Measurements from ENCODE around the gene OR13J1.

The OR13J1 gene

DNA sequence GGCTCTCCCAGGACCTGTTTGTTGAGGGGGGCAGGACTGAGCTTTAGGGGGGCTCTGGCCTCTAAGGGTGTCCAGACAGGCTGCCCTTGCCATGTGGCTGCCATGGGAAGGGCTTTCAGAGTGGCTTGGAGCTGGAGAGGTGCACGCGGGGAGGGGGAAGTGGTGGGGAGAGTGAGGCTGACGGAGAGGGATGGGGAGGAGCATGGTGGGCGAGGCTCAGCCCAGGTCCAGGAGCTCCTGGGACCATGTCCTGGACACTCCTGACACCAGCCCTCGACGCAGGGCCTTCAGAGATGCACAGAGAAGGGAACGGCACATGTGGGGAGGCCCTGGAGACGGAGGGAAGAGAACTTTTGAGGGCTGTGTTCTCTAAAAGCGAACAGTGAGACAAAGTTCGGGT, 41.5 kb upstream of the OR13J1 start:
- TF ChIP-seq CTCF (IDR thresholded peaks at IDR 0.05), result no peak

DNA sequence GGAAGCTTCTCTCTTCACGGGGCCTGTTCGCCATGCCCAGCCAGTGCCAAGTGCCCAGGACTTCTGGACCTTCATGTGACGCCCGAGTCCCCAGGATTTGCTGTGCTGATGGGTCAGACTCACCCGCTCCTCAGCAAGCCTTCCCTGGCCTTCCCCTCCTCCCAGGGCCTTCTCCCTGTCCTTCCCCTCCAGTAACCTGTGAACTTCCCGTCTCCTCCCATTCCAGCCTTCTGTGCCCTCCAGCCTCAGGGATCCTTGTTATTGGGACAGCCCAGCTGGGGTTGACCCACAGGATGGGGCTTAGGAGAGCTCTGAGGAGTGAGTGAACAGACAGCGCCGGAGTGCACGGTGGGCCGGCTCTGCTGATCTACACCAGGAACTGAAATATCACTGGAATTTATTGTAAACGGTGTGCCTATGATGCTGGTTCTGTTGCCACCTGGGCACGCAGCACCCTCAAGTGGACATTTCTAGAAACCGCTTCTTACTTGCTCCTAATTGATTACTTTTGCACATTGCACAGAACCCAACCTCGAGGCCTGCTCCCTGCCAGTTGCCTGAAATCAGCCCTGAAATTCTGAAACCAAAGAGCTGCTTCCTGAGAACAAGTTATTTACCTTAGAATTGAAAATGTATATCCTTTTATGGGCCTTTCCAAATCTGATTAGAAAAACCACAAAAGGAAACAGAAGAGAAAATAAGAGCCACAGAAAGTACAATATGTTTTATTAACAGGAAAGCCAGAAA, 40.6 kb upstream of the OR13J1 start:
- peak; percentile 59 for TF ChIP-seq CTCF (IDR thresholded peaks at IDR 0.05)

DNA sequence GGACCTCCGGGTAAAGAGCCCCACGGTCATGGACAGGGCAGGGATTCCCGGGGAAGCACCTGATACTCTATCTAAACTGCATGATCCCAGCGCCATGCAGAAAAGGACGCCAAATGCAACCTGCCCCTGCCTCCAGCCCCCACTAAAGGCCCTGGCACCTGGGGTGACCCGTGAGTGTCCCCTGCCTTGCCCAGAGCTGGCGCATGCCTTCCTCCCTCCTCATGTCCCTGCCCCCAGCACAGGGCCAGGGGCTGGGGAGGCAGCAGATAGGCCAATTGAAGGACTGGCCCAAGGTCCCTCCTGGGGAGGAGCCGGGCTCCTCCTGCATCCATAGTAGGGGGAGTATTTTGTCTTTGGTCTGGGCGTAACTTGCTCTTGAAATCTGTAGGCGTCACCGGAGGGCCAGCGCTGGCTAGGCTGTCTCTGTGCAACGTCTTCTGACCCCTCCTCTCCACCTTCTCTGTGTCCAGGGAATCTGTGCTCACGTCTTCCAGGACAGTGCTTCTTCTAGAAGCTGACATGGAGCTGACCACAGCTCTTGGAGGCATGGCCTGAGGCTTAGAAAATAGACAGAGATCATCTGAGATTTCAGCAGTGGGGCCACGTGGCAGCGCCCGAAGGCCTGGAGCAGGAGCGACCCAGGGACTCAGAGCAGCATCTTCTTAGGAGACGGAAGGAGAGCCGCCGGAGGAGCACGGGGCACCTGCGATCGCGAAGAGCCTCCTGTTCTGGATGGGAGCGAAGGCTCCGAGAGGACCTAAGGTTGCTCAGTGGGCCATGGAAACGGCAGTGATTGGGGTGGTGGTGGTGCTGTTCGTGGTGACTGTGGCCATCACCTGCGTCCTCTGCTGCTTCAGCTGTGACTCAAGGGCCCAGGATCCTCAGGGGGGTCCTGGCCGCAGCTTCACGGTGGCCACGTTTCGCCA, 39.7 kb upstream of the OR13J1 start:
- TF ChIP-seq CTCF (IDR thresholded peaks at IDR 0.05), result no peak

- TF ChIP-seq CTCF (IDR thresholded peaks at IDR 0.05), result no peak
Measured at GRCh38 chr9:35909274-35909673, 39.1 kb upstream of the OR13J1 start, which contains the start of gene SPAAR. SPAAR (plus strand) TSS chr9:35909490; CDS start chr9:35910464, 974 bp downstream.

DNA sequence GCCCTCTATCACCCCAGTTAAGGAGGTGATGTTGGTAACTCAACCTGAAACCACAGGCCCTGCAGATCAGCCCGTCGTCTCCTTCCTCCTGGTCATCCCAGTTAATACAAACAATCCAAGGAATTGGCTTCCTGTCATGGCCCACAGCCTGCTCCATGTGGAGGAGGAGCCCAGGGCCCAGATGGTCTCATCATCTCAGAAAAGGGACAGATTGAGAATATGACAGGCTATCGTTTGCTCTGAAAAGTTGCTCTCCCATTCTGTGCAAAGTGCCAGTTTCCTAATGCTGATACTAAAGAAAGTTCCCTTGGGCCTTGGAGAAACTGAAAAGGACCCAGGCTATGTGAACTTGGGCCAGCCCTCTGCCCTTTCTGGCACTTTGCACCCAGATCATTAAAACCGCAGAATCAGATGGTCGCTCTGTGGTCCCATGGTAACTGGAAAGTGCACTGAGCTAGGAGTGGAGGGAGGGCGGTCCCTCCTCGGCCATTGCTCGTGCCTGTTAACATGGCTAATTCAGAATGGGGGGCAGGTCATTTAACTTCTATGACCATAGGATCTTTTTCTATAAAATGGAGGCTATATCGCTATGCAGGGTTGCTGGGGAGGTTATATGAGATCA, 38.4 kb upstream of the OR13J1 start:
- no peak for TF ChIP-seq CTCF (IDR thresholded peaks at IDR 0.05)

- TF ChIP-seq CTCF (IDR thresholded peaks at IDR 0.05), result no peak
Measured at GRCh38 chr9:35907711-35908503, 37.7 kb upstream of the OR13J1 start.
